ENCODE results near the gene CLDN9.
"Not testable (repeated sequence)": the region's sequence is repeated elsewhere in the genome, so short reads cannot be mapped to it uniquely, and the experiment has no call there.

Gene CLDN9

GRCh38 chr16:3054965-3055733, 42.4 kb downstream of the CLDN9 start:
- Mint-ChIP-seq H3K27me3 (ENCODE audit: low read depth) (peaks cover 35% of the 10 kb centered on the region), H3K9me3 (no peaks in the 10 kb centered on the region)
- TF ChIP-seq CTCF (IDR thresholded peaks at IDR 0.05; ENCODE audit: unreplicated experiment in 3 of 3), result no peak

DNA sequence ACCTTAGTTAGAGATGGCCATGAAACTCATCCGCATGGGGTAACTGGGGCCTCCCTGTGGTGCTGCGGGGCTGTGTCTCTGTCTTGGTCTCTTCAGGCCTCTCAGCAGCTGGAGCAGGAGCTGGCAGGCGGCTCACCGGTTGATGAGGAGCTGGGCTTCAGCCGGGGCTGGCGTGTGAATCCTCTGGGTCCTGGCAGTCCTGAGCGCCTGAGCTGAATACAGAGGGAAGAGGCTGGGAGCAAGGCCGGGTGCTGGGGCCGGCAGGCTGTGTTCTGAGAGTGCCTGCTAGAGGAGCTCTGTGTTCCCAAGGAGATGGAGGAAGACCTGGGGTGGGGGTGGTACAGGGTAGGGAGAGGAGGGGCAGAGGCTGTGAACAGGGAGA, 43.0 kb downstream of the CLDN9 start:
- H3K9me3 Mint-ChIP-seq; H3K36me3 Mint-ChIP-seq (ENCODE audit: low read depth); H3K27ac Mint-ChIP-seq: not testable (repeated sequence)
- H3K27me3 Mint-ChIP-seq (ENCODE audit: low read depth), result peaks cover 35% of the 10 kb centered on the region
- peak overlapping the region in 2 of 3 experiments; percentile 16 to 56 for H3K4me3 Mint-ChIP-seq
- H3K4me1 Mint-ChIP-seq, result peaks cover 12% of the 10 kb centered on the region

More at GRCh38 chr16:3054965-3055733, 42.4 kb downstream of the CLDN9 start:
- peak overlapping the region in 1 of 3 experiments; percentile 37 for H3K4me3 Mint-ChIP-seq
- peaks cover 4% of the 10 kb centered on the region for H3K36me3 Mint-ChIP-seq (ENCODE audit: low read depth)
- H3K4me1 Mint-ChIP-seq, result peaks cover 7% of the 10 kb centered on the region
- no peak overlapping the region for H3K27ac Mint-ChIP-seq

DNA sequence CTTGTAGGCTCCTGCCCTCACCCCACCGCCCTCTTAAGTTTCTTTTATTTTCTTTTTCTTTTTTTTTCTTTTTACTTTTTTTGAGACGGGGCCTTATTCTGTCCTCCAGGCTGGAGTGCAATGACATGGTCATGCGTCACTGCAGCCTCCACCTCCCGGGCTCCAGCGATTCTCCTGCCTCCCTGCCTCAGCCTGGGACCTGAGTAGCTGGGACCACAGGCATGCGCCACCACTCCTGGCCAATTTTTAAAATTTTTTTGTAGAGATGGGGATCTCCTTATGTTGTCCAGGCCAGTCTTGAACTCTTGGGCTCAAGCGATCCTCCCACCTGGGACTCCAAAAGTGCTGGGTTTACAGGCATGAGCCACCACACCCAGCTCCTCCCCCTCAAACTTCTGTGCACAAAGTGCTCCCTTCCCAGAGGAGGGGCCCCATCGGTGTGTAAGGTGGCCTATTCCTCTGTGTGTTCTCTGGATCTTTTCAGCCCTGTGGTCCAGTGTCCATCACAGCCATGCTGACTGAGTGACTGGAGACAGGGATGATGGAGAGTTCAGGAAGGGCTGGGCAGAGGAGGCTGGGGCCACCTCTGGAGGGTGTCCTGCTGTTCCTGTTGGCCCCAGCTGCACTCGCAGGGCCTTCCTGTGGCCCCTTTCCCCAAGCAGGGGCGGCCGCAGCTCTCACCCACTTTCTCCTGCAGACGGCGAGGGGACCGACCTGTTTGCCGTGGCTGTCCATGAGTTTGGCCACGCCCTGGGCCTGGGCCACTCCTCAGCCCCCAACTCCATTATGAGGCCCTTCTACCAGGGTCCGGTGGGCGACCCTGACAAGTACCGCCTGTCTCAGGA, 43.8 kb downstream of the CLDN9 start:
- H3K4me3 Mint-ChIP-seq, result peak overlapping the region; percentile 56 to 62 (median 59)
- H3K27me3 Mint-ChIP-seq (ENCODE audit: low read depth), result peaks cover 31% of the 10 kb centered on the region
- TF ChIP-seq CTCF (IDR thresholded peaks at IDR 0.05; ENCODE audit: unreplicated experiment in 3 of 3), result no peak
- H3K27ac Mint-ChIP-seq, result no peak overlapping the region
- no peaks in the 10 kb centered on the region for H3K9me3 Mint-ChIP-seq
- H3K36me3 Mint-ChIP-seq (ENCODE audit: low read depth), result peaks cover 4% of the 10 kb centered on the region
- H3K4me1 Mint-ChIP-seq, result peaks cover 15% of the 10 kb centered on the region

DNA sequence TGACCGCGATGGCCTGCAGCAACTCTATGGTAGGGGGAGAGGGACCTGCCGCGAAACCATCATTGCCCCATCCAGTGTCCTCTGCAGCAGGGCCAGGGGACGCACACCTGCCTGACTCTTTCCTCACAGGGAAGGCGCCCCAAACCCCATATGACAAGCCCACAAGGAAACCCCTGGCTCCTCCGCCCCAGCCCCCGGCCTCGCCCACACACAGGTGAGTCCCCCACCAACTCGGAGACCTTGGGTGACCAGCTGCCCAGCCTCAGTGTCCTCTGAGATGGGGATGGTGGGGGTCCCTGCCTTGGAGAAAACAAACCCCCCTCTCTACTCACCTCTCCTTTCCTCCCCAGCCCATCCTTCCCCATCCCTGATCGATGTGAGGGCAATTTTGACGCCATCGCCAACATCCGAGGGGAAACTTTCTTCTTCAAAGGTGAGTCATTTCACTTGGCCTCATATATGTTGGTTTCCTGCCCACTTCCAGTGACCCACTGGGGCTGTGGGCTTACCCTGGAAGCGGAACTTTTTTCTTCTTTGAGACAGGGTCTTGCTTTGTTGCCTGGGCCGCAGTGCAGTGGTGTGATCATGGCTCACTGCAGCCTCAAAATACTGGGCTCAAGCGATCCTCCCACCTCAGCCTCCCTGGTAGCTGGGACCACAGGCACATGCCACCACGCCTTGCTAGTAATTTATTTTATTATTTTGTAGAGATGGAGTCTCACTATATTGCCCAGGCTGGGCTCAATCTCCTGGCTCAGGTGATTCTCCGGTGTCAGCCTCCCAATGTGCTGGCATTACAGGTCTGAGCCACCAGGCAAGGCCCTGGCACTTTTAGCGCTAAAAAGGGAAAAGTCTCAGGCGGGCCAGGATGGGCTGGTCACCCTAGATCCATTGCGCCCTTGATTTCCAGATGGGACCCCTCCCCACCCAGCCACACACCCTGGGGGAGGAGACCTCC, 44.7 kb downstream of the CLDN9 start:
- H3K27me3 Mint-ChIP-seq (ENCODE audit: low read depth), result peaks cover 23% of the 10 kb centered on the region
- H3K36me3 Mint-ChIP-seq (ENCODE audit: low read depth), result peaks cover 4% of the 10 kb centered on the region
- no peak overlapping the region for H3K27ac Mint-ChIP-seq
- H3K9me3 Mint-ChIP-seq, result no peaks in the 10 kb centered on the region
- H3K4me3 Mint-ChIP-seq, result peak overlapping the region; percentile 56 to 62 (median 59)
- peaks cover 19% of the 10 kb centered on the region for H3K4me1 Mint-ChIP-seq
- no peak for TF ChIP-seq CTCF (IDR thresholded peaks at IDR 0.05; ENCODE audit: unreplicated experiment in 3 of 3)

DNA sequence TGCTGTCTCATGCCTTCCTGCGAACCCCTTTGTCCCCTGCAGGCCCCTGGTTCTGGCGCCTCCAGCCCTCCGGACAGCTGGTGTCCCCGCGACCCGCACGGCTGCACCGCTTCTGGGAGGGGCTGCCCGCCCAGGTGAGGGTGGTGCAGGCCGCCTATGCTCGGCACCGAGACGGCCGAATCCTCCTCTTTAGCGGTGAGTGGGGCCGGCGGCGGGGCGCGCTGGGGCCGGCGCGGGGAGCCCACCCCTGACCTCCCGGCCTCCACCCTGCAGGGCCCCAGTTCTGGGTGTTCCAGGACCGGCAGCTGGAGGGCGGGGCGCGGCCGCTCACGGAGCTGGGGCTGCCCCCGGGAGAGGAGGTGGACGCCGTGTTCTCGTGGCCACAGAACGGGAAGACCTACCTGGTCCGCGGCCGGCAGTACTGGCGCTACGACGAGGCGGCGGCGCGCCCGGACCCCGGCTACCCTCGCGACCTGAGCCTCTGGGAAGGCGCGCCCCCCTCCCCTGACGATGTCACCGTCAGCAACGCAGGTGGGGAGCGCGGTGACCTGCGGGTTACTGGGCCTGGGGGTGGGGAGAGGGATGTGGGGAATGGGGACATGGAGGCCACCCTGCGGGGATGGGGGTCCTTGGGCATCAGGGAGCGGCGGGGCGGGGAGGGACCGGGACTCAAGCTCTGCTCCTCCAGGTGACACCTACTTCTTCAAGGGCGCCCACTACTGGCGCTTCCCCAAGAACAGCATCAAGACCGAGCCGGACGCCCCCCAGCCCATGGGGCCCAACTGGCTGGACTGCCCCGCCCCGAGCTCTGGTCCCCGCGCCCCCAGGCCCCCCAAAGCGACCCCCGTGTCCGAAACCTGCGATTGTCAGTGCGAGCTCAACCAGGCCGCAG, 45.7 kb downstream of the CLDN9 start:
- TF ChIP-seq CTCF (IDR thresholded peaks at IDR 0.05; ENCODE audit: unreplicated experiment in 3 of 3), result no peak
- Mint-ChIP-seq H3K36me3 (ENCODE audit: low read depth) (peaks cover 4% of the 10 kb centered on the region), H3K27ac (no peak overlapping the region), H3K4me3 (peak overlapping the region; percentile 86 to 90 (median 87)), H3K9me3 (no peaks in the 10 kb centered on the region), H3K4me1 (peaks cover 19% of the 10 kb centered on the region), H3K27me3 (ENCODE audit: low read depth) (peaks cover 22% of the 10 kb centered on the region)
